GM21381 (cell line): ENCODE results near the gene PAPPA.

Source experiments
- ATAC-seq: cut with Tn5 transposase; IDR thresholded peaks from one replicate; pipeline ENCODE4 v1.9.1; 2021; ENCODE audit warnings: mild to moderate bottlenecking, moderate library complexity; ENCODE audit not compliant: unreplicated experiment

The PAPPA gene

DNA sequence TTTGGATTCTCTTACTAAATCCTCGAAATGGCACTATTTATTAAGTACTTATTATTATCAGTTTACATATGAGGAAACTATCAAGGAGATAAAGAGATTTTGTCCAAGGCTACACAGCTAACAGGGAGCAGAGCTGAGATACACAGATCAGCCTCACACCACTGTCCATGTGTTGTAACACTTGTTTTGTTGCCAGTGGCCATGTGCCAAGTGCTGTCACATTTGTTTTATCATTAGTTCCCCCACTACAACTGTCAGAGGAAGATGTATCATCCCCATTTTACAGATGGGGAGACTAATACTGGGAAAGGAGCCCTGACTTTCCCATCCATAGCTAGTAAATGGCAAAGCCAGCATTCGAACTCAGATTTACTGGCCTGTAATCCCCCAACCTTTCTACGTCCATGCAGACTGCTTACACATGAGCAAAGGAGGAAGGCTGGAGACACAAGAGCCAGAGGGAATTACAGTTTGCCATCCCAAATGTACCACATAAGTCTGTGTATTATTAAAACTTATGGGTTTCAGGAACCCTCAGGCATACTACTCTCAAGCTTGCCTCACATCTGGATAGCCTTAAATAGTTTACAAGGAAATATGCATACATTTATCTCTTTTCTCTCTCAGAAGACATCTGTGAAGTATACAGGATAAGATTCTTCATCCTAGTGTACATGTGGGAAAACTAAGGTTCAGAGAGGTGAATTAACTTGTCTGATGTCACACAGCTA is 25.1 kb downstream of the PAPPA start:
- no peak for ATAC-seq

DNA sequence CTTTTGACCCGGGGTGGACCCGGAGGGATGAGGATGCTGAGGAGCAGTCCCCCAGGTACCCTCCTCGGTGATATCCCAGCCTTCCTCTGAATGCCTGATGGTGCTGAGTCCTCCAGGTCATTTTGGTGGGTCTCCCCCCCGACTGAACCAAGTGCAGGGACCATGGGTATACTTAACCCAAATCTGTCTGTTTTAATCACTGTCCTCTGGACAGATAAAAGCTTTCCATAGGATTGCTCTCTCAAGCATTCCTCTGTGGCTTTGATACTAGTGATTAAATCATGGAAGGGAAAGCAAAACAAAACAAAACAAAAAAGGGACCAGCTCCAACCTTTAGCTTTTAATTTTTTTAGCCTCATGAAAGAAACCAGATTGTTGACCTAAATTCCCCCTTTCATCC is 26.0 kb downstream of the PAPPA start:
- no peak for ATAC-seq

DNA sequence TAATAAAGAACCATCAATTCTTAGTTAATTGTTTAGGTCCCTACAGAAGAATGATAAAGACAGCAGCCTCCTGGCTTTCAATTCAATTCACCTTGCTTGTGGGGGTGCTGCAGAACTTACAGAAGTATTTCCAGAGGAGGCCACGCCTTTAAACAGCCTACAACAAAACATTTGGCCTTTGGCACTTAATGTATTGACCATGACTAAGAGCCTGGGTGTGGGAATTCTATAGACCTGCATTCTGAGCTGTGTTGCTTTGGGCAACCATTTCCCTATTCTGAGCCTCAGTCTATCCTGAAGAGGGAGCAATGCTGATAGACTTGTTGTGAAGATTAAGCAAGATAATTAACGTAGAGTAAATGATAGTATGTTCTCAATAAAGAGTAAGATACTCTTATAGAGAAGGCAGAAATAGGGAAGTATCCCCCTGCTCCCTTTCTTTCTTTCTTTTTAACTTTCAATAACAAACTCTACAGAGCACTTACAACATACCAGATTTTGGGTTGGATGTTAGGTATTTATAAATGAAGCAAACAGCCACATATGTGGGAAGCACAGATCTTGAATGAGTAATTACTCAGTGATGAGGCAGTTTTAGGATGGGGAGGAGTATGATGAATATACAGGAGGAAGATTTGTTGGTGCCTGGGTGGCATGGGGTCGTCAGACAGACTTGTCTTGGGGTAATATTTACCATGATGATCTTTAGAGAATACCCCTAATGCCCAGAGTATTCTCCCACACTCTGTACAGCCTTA is 28.4 kb downstream of the PAPPA start:
- no peak for ATAC-seq

DNA sequence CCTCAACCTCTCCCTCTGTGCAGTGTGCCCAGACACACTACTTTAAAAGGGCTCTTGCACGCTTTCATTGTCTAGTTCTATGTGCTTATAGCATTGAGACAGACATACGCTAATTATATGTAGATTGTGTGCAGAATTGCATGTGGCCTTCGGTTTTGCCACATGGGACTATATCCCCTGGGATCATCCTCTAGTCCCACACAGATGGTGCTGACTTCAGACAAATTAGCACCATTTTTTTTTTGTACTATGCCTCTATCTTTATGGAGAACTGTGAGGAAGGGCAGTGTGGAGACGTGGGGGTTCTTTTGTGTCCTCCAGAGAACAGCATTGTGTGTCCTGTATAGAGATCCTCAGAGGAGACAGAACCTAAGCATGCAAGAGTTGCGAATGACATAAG is 29.3 kb downstream of the PAPPA start:
- no peak for ATAC-seq

DNA sequence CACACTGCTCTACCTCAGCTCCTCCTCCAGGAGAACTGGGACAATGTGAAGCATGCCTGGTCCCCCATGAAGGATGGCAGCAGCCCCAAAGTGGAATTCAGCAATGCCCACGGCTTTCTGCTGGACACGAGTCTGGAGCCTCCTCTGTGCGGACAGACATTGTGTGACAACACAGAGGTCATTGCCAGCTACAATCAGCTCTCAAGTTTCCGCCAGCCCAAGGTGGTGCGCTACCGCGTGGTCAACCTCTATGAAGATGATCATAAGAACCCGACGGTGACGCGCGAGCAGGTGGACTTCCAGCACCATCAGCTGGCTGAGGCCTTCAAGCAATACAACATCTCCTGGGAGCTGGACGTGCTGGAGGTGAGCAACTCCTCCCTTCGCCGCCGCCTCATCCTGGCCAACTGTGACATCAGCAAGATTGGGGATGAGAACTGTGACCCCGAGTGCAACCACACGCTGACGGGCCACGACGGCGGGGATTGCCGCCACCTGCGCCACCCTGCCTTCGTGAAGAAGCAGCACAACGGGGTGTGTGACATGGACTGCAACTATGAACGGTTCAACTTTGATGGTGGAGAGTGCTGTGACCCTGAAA is 34.1 kb downstream of the PAPPA start:
- ATAC-seq: no peak

DNA sequence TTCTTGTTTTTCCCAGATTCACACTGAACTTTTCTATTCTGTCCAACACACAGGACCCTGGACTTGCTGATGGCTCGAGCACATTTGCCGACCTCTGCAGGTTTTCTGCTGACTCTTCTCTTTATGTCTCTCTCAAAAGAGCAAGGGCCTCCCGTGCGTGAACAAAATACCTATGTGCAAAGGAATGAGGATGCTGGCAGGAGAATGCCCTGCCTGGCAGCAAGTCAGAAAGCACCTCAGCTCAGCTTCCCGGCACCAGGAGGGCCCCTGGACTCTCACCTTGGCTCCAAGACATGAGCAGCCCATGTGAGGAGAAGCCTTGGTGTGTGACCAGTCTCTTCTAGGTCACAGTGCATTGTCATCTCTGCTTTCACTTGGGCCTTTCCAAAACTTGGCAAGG is 36.1 kb downstream of the PAPPA start:
- no peak for ATAC-seq

DNA sequence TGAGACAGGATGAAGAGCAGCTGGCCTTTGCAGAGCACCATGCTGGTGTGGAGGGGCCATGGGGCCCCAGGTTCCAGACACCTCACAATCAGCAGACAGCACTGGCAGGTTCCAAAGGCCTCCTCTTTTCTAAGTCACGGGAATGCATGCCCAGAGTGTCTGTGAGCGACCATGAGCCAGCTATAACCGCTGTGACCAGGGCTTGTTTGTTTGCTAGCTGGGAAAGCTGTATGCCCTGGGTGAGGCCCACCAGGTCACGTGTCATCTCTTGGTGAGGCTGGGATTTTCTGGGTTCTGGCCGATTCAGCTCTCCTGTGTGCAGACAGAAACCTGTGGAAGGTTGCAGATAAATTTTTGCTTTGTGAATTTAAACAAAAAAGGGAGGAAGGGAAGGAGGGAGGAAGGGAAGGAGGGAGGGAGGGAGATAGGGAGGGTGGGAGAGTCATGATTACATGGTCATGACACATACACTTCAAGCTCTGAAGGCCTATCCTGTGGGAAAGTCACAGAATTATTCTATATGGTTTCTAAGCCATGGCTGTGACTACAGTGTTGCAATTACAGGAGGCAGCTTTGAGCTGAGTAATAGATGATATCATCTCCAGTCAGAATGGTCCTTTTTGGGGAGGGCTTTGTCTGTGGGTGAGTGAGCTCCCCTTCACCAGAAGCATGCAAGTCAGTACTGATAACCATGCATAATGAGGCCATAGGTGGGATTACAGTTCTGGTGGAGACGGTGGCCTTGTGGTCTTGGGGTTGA is 37.2 kb downstream of the PAPPA start:
- ATAC-seq: no peak

DNA sequence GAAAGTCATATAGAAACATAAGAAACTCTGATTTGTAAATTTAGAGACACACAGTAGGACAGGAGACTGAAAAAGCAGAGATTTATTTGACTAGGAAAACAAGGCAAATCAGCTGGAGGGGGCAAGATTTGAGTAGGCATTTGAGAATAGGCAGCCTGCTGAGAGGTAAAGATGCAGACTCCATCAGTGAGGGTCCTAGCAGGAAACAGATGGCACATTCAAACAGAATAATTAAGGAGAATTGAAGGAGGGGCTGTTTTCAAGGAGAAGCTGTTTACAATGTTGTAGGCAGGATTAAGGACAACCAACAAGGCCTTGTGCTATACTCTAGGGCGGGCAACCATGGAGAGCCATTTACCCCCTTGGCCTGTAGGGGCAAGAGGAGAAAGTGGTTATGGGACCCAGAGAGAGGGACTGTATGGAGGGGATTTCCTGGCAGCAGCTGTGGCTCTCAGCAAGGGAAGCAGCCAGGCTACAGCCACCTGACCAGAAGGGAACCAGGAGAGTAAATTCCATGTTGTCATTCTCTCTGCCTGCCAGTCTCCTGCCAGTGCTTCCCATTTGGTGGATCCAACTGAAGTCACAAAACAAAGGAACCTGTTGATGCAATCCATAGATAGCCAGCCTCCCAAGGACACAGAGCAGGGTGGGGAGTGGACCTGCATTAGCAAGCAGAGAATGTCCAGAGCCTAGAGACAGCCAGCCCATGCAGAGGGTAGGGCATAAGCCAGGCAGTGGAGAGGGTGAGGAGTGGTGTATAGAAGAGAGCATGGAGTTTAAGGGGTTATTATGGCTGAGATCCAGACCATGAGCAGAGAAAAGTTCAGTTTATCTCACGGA is 38.2 kb downstream of the PAPPA start:
- no peak for ATAC-seq

DNA sequence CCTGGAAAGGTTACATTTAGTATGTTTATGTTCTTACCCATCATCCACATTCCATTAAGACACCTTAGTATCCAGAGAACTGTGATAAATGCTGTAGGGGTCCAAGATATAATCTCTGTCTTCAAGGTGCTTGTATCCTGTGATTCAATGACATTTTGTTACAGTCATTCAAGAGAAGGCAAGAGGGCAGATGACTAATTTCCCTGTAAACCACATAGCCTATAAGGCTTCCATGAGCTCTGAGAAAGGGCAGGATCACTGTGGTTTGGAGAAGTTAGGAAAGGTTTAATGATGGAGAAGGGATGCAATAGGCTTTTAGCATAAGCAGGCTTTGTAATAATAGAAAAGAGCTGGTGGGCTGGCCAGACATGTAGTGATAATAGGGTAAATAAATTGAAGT is 40.0 kb downstream of the PAPPA start:
- ATAC-seq: no peak

DNA sequence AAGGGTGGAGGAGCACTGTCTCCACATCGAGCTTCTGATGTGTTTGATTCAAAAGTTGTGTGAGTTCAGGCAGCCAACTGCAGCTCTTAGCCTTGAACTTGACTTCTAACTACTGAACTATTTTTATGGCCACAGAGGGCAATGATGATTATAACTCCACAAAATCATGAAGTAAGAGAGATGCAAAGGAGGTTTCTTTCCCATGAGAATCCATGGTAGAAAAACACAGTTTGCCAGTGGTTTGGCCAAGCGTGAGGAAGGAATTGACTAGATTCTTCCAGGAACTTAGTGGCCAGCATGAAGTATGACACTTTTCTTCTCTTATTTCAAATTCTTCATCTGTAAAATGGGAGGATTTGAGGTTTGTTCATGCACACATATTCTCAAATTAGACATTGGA is 43.2 kb downstream of the PAPPA start:
- no peak for ATAC-seq

DNA sequence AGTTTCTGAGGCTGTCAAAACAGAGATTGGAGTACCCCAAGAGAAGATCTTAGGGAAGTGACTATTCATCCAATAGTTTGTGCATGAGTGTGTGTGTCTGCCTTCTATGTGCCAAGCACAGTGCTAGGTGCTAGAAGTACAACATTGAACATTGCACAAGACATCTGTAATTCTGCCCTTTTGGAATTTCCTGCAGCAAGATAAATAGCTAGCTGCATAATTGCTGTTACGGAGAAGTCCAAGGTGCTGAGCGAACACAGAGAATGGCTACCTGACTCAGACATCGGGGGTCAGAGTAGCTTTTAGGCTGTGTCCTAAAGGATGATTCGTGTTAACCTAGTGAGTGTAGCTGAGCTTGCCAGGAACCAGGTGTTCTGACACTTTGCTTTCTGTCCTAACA is 44.8 kb downstream of the PAPPA start:
- ATAC-seq: no peak

DNA sequence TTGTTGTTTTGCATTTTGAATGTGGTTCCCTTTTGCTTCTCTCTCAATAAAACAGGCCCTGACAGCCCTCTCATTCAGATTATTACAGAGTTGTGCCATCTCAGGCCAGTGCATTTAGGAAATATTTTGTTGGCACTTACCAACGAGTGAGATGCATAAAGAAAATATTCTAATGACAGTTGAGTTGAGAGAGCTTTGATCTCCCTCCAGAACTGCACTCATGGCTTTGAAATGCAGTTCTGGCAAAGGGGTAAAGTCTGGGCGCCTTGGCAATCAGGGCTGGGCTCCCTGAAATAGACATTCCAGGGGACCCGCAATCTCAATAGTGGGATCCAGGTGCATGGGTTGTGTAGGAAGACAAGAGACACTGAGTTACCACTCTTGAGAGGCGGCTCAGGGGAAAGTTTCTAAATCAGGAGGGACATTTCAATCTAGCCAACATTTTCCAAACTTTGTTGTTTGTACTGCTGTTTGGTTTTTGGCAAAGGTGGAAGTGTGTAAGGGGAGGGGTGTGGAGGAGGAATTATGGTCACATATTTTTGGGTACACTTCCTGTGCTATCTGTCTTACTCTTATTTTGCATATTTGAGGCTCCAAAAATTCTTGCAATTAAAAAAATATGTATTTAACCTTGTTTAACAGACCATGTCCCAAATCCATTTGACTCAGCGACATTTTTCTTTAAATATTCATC is 48.8 kb downstream of the PAPPA start:
- no peak for ATAC-seq

DNA sequence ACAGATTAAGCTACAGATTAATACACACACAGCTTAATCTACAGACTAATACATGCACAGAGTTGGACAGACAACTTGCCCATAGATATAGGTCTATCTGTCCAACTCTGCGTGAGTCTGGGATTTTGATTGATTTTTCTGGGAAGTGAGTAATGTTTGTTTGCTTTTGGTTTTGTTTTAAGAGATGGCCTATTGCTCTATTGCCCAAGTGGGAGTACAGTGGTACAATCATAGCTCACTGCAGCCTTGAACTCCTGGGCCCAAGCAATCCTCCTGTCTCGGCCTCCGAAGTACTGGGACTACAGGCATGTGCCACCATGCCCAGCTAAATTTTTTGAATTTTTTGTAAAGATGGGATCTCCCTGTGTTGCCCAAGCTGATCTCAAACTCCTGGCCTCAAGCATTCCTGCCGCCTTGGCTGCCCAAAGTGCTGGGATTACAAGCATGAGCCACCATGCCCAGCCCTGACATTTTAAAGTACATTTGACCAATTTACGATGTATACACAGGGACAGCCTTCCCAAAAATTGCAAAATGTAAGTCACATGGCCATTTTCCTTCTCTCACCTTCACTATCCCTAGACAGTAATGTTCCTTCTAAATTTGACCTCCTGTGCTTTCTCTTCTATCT is 50.8 kb downstream of the PAPPA start:
- ATAC-seq: no peak

DNA sequence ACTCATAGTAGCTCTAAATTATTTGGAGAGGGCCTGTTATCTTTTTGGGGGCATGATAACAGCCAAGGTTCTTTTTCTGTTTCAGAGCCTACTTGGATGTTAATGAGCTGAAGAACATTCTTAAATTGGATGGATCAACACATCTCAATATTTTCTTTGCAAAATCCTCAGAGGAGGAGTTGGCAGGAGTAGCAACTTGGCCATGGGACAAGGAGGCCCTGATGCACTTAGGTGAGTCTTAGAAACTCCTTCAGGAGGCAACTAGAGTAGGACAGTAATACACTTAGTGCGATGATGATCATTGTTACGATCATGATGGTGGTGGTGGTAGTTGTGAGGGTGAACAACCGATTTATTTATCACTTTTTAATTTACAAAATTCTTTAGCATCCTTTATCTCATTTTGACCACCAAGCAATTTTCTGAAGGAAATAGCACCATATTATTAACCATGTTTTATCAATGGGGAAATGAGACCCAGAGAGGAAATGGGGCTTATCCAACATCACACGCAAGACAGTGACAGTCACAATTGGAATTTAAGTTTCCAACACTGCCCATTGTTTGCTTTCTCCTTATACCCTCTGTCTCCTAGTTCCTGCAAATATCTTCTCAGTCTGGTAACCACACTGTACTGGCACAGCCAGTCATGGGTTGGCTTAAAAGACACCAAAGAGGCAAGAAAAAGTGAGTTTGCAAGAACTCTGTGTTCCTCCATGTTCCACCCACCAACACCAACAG is 54.0 kb downstream of the PAPPA start:
- ATAC-seq: no peak

DNA sequence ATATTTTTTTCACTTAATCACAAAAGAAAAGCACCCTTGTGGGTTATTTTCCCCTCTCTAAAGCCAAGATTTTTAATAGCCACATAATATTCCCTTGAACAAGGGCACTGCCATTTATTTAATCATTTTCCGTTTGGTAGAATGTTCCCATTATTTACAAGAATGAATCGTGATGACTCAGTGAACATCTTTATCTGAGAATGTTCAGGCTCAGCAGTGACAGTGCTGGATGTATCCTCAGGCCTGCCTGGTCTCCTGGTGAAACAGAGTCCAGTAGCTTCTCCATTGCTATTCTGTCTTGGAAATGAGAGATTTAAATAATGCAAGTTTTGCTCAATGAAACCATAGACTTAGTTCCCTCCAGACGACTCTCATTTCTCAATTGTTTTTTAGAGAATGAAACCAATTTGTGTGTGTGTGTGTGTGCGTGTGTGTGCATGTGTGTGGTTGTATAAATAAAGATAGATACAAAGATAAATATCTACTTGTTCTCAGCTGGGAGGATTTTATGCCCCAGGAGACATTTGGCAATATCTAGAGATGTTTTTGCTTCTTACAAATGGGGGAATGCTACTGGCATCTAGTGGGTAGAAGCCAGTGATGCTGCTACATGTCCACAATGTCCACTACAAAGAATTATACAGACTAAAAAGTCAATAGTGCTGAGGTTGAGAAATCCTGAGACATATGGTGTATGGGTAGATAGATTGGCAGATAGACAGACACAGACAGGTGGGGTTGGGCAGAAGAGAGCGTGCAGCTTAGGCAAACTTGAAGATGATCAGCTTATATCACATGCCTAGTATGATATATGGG is 55.0 kb downstream of the PAPPA start:
- no peak for ATAC-seq

DNA sequence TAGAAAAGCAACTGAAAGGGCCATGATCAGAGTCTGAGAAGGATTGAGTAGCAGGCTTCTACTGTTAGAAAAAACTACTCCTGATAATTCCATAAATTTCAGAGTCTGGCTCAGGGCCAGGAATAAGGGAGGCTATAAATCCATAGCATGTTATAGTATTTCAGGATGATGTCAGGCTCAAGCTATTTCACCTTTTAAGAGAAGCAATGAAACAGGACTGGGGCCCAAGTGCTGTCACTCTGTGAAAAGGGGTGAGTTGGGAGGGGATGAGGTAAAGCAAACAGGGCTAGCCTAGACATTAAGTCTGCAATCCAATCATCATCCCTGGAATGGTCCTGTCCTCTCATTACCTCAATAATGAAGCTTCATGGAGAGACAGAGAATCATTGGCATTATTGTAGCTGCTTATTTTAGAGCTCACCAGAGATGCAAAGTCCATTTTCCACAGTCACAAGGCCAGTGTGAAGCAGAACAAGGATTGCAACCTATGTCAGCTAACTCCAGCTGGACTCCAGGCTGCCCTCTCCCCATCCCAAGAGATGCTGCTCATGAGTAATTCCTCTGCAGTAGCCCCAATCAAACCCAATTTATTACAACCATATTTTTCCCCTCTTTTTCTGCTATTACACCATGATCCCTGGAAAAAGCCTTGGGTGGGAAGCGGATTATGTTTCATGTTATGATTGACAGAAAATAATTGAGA is 56.0 kb downstream of the PAPPA start:
- no peak for ATAC-seq

DNA sequence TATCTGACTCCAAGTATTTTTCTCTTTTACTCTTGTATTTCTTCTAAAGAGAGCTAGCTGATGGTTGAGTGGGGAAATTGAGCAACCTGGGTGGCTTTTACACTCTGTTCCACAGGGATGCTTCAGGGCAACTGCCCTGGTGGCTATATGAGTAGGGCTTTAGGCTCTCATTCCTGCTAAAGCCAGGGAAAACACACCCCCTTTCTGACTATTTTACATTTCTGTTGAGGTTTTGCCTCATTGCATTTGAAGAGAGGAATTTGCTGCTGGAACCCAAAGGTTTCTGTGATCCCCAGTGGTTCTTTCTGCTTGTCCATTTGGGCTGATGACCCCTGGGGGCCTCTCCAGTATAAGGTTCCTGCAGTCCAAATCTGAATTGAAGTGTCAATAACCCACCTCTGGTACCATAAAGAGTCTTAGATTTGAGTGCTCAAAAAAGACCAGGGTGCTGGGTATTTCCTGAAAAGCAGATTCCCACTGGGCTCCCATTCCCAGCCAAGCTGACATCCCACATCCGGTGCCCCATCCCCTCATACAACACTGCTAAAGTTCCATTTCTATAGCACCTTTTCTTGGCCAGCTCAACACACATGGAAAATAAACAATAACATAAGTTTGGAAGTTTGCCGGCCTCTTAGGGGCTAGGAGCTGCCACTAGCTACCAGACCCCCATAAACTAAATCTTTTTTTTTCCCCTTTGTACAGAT is 59.5 kb downstream of the PAPPA start:
- ATAC-seq: no peak
